Astrocyte (in vitro differentiated cells and primary cell): Measurements from ENCODE around the gene ALOXE3. TPM values are rescaled to one million over a fixed set of nuclear protein-coding genes. Genes with fewer than 3 reads are reported as not detected.

Experiments
- DNase-seq: peaks from one replicate; pipeline ENCODE4 v3.0.0-alpha.2; 2010; ENCODE audit warnings: low read depth
- FAIRE-seq: peaks from 2 replicates; lab custom pipeline; 2011; peaks lifted over from hg19 to GRCh38; lab: Jason Lieb, UNC
- H2AFZ ChIP-seq: 2 replicates; pipeline ENCODE4 v1.6.0; 2012; ENCODE audit warnings: low read depth, low read length, inconsistent platforms
- H3K27ac ChIP-seq: 2 replicates; pipeline ENCODE4 v1.5.1; 2011; ENCODE audit warnings: low read depth, low read length, inconsistent platforms
- H3K27me3 ChIP-seq: 2 replicates; pipeline ENCODE4 v1.6.0; 2011; ENCODE audit warnings: low read length, inconsistent platforms; ENCODE audit not compliant: insufficient read depth
- H3K36me3 ChIP-seq: 2 replicates; pipeline ENCODE4 v1.5.1; 2011; ENCODE audit warnings: low read length, inconsistent platforms; ENCODE audit not compliant: insufficient read depth
- H3K4me1 ChIP-seq: 2 replicates; pipeline ENCODE4 v1.5.1; 2011; ENCODE audit warnings: low read length, inconsistent platforms; ENCODE audit not compliant: insufficient read depth
- H3K4me2 ChIP-seq: 2 replicates; pipeline ENCODE4 v1.6.0; 2012; ENCODE audit warnings: low read length, inconsistent platforms
- H3K4me3 ChIP-seq: 2 replicates; pipeline ENCODE4 v1.5.1; 2011; ENCODE audit warnings: low read depth, mild to moderate bottlenecking, low read length, inconsistent platforms; ENCODE audit not compliant: insufficient read depth
- H3K79me2 ChIP-seq: 2 replicates; pipeline ENCODE4 v1.6.0; 2012; ENCODE audit warnings: mild to moderate bottlenecking, low read length, inconsistent platforms; ENCODE audit not compliant: insufficient read depth
- H3K9ac ChIP-seq: 2 replicates; pipeline ENCODE4 v1.6.0; 2012; ENCODE audit warnings: mild to moderate bottlenecking, low read length, inconsistent platforms
- H3K9me3 ChIP-seq: 2 replicates; pipeline ENCODE4 v1.5.1; 2012; ENCODE audit warnings: low read depth, mild to moderate bottlenecking, low read length, inconsistent platforms; ENCODE audit not compliant: insufficient read depth
- H4K20me1 ChIP-seq: 2 replicates; pipeline ENCODE4 v1.6.0; 2012; ENCODE audit warnings: low read length, inconsistent platforms; ENCODE audit not compliant: insufficient read depth
- H3K27ac Mint-ChIP-seq: one replicate; pipeline ENCODE4 v1.8.0; 2021; ENCODE audit warnings: mild to moderate bottlenecking, mixed read lengths; ENCODE audit not compliant: unreplicated experiment
- H3K27me3 Mint-ChIP-seq: one replicate; pipeline ENCODE4 v1.8.0; 2021; ENCODE audit warnings: low read depth, mixed read lengths; ENCODE audit not compliant: unreplicated experiment
- H3K36me3 Mint-ChIP-seq: one replicate; pipeline ENCODE4 v1.8.0; 2021; ENCODE audit warnings: low read depth, mixed read lengths; ENCODE audit not compliant: unreplicated experiment
- H3K4me1 Mint-ChIP-seq: one replicate; pipeline ENCODE4 v1.8.0; 2021; ENCODE audit warnings: low read depth, mixed read lengths; ENCODE audit not compliant: unreplicated experiment
- H3K4me3 Mint-ChIP-seq: one replicate; pipeline ENCODE4 v1.8.0; 2021; ENCODE audit warnings: mild to moderate bottlenecking, moderate library complexity, mixed read lengths; ENCODE audit not compliant: unreplicated experiment
- H3K9me3 Mint-ChIP-seq: one replicate; pipeline ENCODE4 v1.8.0; 2021; ENCODE audit warnings: mild to moderate bottlenecking, mixed read lengths; ENCODE audit not compliant: unreplicated experiment
- EZH2 ChIP-seq: IDR thresholded peaks from 2 replicates; pipeline ENCODE4 v1.6.1; 2012; ENCODE audit warnings: mild to moderate bottlenecking, low read length, inconsistent platforms; ENCODE audit not compliant: insufficient read depth
- microRNA-seq: library from miRNA; unstranded; fragments of <30 nt; microRNA quantifications from one replicate; pipeline ENCODE4 v1.2.0, GENCODE V29; 2020
- total RNA-seq: library from RNA; stranded (reverse); gene quantifications from 2 replicates; pipeline ENCODE4 v1.2.1, GENCODE V29; 2021
- TF ChIP-seq, protein P1 (sequence below): IDR thresholded peaks from 2 replicates; pipeline ENCODE4 v1.5.1; 2011; ENCODE audit warnings: low read depth, mild to moderate bottlenecking, inconsistent platforms, low read length, moderate library complexity; ENCODE audit not compliant: insufficient read depth

ALOXE3 gene
- total RNA-seq, 1 donor from 2014 or later: 0.82 TPM

DNA sequence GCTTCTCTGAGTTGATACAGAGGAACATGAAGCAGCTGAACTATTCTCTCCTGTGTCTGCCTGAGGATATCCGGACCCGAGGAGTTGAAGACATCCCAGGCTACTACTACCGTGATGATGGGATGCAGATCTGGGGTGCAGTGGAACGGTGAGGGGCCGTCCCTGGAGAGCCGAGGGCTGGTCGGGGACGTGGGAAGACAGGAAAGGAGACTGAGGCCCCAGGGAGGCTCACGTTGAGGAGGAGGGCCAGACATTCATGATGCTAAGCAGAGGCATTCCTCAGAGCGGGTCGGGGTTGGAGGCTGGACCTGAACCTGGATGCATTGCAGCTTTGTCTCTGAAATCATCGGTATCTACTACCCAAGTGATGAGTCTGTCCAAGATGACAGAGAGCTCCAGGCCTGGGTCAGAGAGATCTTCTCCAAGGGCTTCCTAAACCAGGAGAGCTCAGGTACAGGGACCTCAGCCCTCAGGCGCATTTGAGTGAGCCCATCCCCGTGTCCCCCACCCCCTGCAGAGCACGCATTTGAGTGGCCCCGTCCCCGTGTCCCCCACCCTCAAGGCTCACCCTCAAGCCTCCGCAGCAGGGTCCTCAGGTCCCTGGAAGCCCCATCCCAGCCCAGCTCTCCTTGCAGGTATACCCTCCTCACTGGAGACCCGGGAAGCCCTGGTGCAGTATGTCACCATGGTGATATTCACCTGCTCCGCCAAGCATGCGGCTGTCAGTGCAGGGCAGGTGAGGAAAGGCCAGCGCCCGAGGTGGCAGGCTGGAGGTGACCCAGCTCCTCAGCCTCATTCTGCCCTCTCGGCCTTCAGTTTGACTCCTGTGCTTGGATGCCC, 71.2 kb downstream of the ALOXE3 start:
- FAIRE-seq (no peak), DNase-seq (no peak)
- Histone ChIP-seq H3K27ac (no peak overlapping the region), H3K4me3 (no peak overlapping the region), H3K79me2 (no peaks in the 10 kb centered on the region), H3K27me3 (peaks cover 21% of the 10 kb centered on the region), H4K20me1 (no peaks in the 10 kb centered on the region), H3K9ac (no peak overlapping the region), H3K36me3 (no peaks in the 10 kb centered on the region), H3K9me3 (no peaks in the 10 kb centered on the region), H3K4me1 (no peaks in the 10 kb centered on the region), H3K4me2 (no peak overlapping the region), H2AFZ (no peak overlapping the region)
- H3K27me3 Mint-ChIP-seq: peaks cover 57% of the 10 kb centered on the region
- H3K4me3 Mint-ChIP-seq: no peak overlapping the region
- H3K36me3 Mint-ChIP-seq: no peaks in the 10 kb centered on the region
- H3K27ac Mint-ChIP-seq: no peak overlapping the region
- TF ChIP-seq, protein P1, sequence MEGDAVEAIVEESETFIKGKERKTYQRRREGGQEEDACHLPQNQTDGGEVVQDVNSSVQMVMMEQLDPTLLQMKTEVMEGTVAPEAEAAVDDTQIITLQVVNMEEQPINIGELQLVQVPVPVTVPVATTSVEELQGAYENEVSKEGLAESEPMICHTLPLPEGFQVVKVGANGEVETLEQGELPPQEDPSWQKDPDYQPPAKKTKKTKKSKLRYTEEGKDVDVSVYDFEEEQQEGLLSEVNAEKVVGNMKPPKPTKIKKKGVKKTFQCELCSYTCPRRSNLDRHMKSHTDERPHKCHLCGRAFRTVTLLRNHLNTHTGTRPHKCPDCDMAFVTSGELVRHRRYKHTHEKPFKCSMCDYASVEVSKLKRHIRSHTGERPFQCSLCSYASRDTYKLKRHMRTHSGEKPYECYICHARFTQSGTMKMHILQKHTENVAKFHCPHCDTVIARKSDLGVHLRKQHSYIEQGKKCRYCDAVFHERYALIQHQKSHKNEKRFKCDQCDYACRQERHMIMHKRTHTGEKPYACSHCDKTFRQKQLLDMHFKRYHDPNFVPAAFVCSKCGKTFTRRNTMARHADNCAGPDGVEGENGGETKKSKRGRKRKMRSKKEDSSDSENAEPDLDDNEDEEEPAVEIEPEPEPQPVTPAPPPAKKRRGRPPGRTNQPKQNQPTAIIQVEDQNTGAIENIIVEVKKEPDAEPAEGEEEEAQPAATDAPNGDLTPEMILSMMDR: no peak
- no peak for TF ChIP-seq EZH2
- H3K4me1 Mint-ChIP-seq: no peaks in the 10 kb centered on the region
- H3K9me3 Mint-ChIP-seq: no peaks in the 10 kb centered on the region

DNA sequence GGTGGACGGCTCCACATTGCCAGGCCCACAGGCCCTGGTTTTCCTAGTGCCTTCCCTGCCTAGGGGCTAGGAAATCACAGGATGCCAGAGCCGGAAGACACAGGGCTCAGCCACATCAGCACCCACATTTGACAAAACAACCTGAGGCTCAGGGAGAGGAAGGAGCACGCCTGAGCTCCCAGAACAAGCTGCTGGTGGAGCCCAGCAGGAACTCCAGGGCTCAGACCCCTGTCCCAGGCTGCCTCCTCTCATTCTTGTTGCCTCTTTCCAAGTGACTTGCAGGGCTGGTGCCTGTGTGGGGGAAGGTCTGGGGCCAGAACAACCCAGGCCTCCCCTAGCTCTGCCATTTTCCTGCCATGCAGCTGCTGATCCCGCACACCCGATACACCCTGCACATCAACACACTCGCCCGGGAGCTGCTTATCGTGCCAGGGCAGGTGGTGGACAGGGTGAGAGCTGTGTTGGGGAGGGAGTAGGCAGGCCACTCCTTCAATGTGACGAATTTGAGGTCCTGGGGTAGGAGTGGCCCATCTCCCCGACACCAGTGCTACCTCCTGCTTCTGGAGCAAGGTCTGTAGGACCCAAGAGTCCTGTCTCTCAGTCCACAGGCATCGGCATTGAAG, 71.9 kb downstream of the ALOXE3 start:
- Histone ChIP-seq H3K79me2 (no peaks in the 10 kb centered on the region), H3K9ac (no peak overlapping the region), H2AFZ (no peak overlapping the region), H3K27ac (no peak overlapping the region), H3K27me3 (peaks cover 14% of the 10 kb centered on the region), H4K20me1 (no peaks in the 10 kb centered on the region), H3K4me3 (no peak overlapping the region), H3K4me1 (no peaks in the 10 kb centered on the region), H3K36me3 (no peaks in the 10 kb centered on the region), H3K9me3 (no peaks in the 10 kb centered on the region), H3K4me2 (no peak overlapping the region)
- Mint-ChIP-seq H3K27me3 (peaks cover 60% of the 10 kb centered on the region), H3K4me1 (no peaks in the 10 kb centered on the region), H3K9me3 (no peaks in the 10 kb centered on the region), H3K27ac (no peak overlapping the region), H3K36me3 (no peaks in the 10 kb centered on the region), H3K4me3 (no peak overlapping the region)
- TF ChIP-seq, protein P1: no peak
- no peak for TF ChIP-seq EZH2
- FAIRE-seq: no peak
- DNase-seq: no peak

Small RNA genes lying within 50 kb of the gene (microRNA-seq; reads per million reads assigned to microRNA genes)
- gene MIR4314: not detected
- 1.1 reads per million for gene MIR6883

Other genes with a start within 250 kb of the ALOXE3 start
- 109 and 111 TPM in 2 replicates for gene CHD3, start 229.7 kb downstream of the ALOXE3 start, total RNA-seq
- 0.54 and 1.1 TPM in 2 replicates for gene RNF227, start 202.2 kb downstream of the ALOXE3 start, total RNA-seq
- 1.0 and 1.4 TPM in 2 replicates for gene KCNAB3, start 188.7 kb downstream of the ALOXE3 start, total RNA-seq
- gene TRAPPC1, start 186.6 kb downstream of the ALOXE3 start, total RNA-seq: 184 and 188 TPM in 2 replicates
- 22.3 and 25.3 TPM in 2 replicates for gene CNTROB, start 186.3 kb downstream of the ALOXE3 start, total RNA-seq
- gene GUCY2D, start 115.9 kb downstream of the ALOXE3 start, total RNA-seq: not detected in 2 replicates
- not detected in 2 replicates for gene ALOX15B, start 79.5 kb downstream of the ALOXE3 start, total RNA-seq
- not detected in 2 replicates for gene ALOX12B, start 30.8 kb downstream of the ALOXE3 start, total RNA-seq
- gene HES7, start 5.6 kb upstream of the ALOXE3 start, total RNA-seq: 0.64 and 1.0 TPM in 2 replicates
- gene PER1, start 33.9 kb upstream of the ALOXE3 start, total RNA-seq: 17.0 and 18.1 TPM in 2 replicates
- gene VAMP2, start 44.4 kb upstream of the ALOXE3 start, total RNA-seq: 28.0 and 31.3 TPM in 2 replicates
- gene TMEM107, start 57.9 kb upstream of the ALOXE3 start, total RNA-seq: 9.4 and 10.1 TPM in 2 replicates
- 5.7 and 6.6 TPM in 2 replicates for gene BORCS6, start 71.7 kb upstream of the ALOXE3 start, total RNA-seq
- 3.7 and 7.6 TPM in 2 replicates for gene AURKB, start 92.1 kb upstream of the ALOXE3 start, total RNA-seq
- gene CTC1, start 129.5 kb upstream of the ALOXE3 start, total RNA-seq: 14.3 and 14.7 TPM in 2 replicates
- 33.7 and 35.4 TPM in 2 replicates for gene PFAS, start 130.8 kb upstream of the ALOXE3 start, total RNA-seq
- gene RANGRF, start 170.2 kb upstream of the ALOXE3 start, total RNA-seq: 14.1 and 16.1 TPM in 2 replicates
- 2.1 and 2.8 TPM in 2 replicates for gene SLC25A35, start 176.9 kb upstream of the ALOXE3 start, total RNA-seq
- 0.23 TPM in 1 of 2 replicates, not detected in the other for gene ARHGEF15, start 191.7 kb upstream of the ALOXE3 start, total RNA-seq
- not detected in 2 replicates for gene ODF4, start 221.3 kb upstream of the ALOXE3 start, total RNA-seq